HEK293 (cell line): Measurements from ENCODE around the gene CNTNAP1.

ENCODE experiments used
- TRIM28 ChIP-seq: IDR thresholded peaks from 2 replicates; pipeline ENCODE4 v1.6.1; 2011; ENCODE audit warnings: low read length, control low read depth, borderline replicate concordance
- ZSCAN30 ChIP-seq: fragments of 450-650 bp; IDR thresholded peaks from 2 replicates; pipeline ENCODE4 v1.5.1; 2018; ENCODE audit warnings: missing biosample characterization, mild to moderate bottlenecking, missing genetic modification characterization, moderate library complexity
- TF ChIP-seq, protein P1 (sequence below): fragments of 450-650 bp; formaldehyde crosslinking; IDR thresholded peaks from 2 replicates; pipeline ENCODE4 v1.5.1; 2016; ENCODE audit warnings: missing biosample characterization, missing genetic modification characterization, borderline replicate concordance
- TF ChIP-seq, protein P2 (sequence below): fragments of 450-650 bp; IDR thresholded peaks from 2 replicates; pipeline ENCODE4 v1.5.1; 2018; ENCODE audit warnings: missing biosample characterization, mild to moderate bottlenecking, missing genetic modification characterization
- TF ChIP-seq, protein P3 (sequence below): fragments of 450-650 bp; formaldehyde crosslinking; IDR thresholded peaks from 2 replicates; pipeline ENCODE4 v1.5.1; 2016; ENCODE audit warnings: missing biosample characterization, missing genetic modification characterization, low read depth
- TF ChIP-seq, protein P4 (sequence below): fragments of 450-650 bp; formaldehyde crosslinking; IDR thresholded peaks from 2 replicates; pipeline ENCODE4 v1.5.1; 2016; ENCODE audit warnings: missing biosample characterization, missing genetic modification characterization

DNA sequence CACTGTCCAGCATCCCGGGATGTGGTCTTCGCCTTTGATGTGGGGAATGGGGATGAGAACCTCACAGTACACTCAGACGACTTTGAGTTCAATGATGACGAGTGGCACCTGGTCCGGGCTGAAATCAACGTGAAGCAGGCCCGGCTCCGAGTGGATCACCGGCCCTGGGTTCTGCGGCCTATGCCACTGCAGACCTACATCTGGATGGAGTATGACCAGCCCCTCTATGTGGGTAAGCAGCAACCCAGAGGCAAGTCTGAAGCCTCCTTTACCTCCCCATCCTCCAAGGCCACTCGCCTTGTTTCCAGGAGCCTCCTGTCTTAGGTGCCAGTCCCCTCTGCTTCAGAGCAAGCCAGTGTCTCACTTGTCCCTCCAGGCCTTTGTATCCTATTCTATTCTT, 10.2 kb downstream of the CNTNAP1 start:
- TF ChIP-seq ZSCAN30 (tag by site-specific recombination), result no peak
- TF ChIP-seq, protein P1, sequence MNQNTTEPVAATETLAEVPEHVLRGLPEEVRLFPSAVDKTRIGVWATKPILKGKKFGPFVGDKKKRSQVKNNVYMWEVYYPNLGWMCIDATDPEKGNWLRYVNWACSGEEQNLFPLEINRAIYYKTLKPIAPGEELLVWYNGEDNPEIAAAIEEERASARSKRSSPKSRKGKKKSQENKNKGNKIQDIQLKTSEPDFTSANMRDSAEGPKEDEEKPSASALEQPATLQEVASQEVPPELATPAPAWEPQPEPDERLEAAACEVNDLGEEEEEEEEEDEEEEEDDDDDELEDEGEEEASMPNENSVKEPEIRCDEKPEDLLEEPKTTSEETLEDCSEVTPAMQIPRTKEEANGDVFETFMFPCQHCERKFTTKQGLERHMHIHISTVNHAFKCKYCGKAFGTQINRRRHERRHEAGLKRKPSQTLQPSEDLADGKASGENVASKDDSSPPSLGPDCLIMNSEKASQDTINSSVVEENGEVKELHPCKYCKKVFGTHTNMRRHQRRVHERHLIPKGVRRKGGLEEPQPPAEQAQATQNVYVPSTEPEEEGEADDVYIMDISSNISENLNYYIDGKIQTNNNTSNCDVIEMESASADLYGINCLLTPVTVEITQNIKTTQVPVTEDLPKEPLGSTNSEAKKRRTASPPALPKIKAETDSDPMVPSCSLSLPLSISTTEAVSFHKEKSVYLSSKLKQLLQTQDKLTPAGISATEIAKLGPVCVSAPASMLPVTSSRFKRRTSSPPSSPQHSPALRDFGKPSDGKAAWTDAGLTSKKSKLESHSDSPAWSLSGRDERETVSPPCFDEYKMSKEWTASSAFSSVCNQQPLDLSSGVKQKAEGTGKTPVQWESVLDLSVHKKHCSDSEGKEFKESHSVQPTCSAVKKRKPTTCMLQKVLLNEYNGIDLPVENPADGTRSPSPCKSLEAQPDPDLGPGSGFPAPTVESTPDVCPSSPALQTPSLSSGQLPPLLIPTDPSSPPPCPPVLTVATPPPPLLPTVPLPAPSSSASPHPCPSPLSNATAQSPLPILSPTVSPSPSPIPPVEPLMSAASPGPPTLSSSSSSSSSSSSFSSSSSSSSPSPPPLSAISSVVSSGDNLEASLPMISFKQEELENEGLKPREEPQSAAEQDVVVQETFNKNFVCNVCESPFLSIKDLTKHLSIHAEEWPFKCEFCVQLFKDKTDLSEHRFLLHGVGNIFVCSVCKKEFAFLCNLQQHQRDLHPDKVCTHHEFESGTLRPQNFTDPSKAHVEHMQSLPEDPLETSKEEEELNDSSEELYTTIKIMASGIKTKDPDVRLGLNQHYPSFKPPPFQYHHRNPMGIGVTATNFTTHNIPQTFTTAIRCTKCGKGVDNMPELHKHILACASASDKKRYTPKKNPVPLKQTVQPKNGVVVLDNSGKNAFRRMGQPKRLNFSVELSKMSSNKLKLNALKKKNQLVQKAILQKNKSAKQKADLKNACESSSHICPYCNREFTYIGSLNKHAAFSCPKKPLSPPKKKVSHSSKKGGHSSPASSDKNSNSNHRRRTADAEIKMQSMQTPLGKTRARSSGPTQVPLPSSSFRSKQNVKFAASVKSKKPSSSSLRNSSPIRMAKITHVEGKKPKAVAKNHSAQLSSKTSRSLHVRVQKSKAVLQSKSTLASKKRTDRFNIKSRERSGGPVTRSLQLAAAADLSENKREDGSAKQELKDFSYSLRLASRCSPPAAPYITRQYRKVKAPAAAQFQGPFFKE (tag by site-specific recombination), result no peak
- TF ChIP-seq, protein P2, sequence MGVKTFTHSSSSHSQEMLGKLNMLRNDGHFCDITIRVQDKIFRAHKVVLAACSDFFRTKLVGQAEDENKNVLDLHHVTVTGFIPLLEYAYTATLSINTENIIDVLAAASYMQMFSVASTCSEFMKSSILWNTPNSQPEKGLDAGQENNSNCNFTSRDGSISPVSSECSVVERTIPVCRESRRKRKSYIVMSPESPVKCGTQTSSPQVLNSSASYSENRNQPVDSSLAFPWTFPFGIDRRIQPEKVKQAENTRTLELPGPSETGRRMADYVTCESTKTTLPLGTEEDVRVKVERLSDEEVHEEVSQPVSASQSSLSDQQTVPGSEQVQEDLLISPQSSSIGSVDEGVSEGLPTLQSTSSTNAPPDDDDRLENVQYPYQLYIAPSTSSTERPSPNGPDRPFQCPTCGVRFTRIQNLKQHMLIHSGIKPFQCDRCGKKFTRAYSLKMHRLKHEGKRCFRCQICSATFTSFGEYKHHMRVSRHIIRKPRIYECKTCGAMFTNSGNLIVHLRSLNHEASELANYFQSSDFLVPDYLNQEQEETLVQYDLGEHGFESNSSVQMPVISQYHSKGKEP, result no peak
- TF ChIP-seq, protein P3, sequence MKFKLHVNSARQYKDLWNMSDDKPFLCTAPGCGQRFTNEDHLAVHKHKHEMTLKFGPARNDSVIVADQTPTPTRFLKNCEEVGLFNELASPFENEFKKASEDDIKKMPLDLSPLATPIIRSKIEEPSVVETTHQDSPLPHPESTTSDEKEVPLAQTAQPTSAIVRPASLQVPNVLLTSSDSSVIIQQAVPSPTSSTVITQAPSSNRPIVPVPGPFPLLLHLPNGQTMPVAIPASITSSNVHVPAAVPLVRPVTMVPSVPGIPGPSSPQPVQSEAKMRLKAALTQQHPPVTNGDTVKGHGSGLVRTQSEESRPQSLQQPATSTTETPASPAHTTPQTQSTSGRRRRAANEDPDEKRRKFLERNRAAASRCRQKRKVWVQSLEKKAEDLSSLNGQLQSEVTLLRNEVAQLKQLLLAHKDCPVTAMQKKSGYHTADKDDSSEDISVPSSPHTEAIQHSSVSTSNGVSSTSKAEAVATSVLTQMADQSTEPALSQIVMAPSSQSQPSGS, result no peak
- no peak for TF ChIP-seq TRIM28
- TF ChIP-seq, protein P4, sequence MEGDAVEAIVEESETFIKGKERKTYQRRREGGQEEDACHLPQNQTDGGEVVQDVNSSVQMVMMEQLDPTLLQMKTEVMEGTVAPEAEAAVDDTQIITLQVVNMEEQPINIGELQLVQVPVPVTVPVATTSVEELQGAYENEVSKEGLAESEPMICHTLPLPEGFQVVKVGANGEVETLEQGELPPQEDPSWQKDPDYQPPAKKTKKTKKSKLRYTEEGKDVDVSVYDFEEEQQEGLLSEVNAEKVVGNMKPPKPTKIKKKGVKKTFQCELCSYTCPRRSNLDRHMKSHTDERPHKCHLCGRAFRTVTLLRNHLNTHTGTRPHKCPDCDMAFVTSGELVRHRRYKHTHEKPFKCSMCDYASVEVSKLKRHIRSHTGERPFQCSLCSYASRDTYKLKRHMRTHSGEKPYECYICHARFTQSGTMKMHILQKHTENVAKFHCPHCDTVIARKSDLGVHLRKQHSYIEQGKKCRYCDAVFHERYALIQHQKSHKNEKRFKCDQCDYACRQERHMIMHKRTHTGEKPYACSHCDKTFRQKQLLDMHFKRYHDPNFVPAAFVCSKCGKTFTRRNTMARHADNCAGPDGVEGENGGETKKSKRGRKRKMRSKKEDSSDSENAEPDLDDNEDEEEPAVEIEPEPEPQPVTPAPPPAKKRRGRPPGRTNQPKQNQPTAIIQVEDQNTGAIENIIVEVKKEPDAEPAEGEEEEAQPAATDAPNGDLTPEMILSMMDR (tag by site-specific recombination), result no peak
